Measurements from ENCODE around the gene SPESP1.

GRCh38 chr15:68958597-68958996 is 28.3 kb downstream of the SPESP1 start:
- TF ChIP-seq CTCF (IDR thresholded peaks at IDR 0.05; ENCODE audit: extremely low read depth in 1 of 2, insufficient read depth in 1 of 2, low read depth in 1 of 2, low read length in 2 of 2): no peak
- TF ChIP-seq EZH2 (IDR thresholded peaks at IDR 0.05; ENCODE audit: borderline replicate concordance, low read depth, low read length, severe bottlenecking): no peak
- TF ChIP-seq POLR2AphosphoS5 (IDR thresholded peaks at IDR 0.05; ENCODE audit: insufficient read depth, low read depth, low read length): no peak
- no peak for TF ChIP-seq POLR2A (IDR thresholded peaks at IDR 0.05; ENCODE audit: low read depth, low read length)
- TF ChIP-seq, protein P1, sequence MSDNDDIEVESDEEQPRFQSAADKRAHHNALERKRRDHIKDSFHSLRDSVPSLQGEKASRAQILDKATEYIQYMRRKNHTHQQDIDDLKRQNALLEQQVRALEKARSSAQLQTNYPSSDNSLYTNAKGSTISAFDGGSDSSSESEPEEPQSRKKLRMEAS (IDR thresholded peaks at IDR 0.05; ENCODE audit: insufficient read depth, insufficient read length): no peak
- no peak for TF ChIP-seq JUN (IDR thresholded peaks at IDR 0.05; ENCODE audit: borderline replicate concordance, insufficient read depth, insufficient read length, low read depth)
- no peak for TF ChIP-seq FOS (IDR thresholded peaks at IDR 0.05; ENCODE audit: borderline replicate concordance, insufficient read depth, low read length)
